Stomach (tissue), 9 donors: ENCODE results near the gene TNRC6B. TPM values are rescaled to one million over a fixed set of nuclear protein-coding genes. Genes with fewer than 3 reads are reported as not detected.
"Not testable (repeated sequence)": the region's sequence is repeated elsewhere in the genome, so short reads cannot be mapped to it uniquely, and the experiment has no call there.

Experiments used
- DNase-seq, 2 donors: peaks; one replicate each; pipeline versions ENCODE4 v3.0.0 to v3.0.0-alpha.2; 2013 to 2019
- H3K27ac ChIP-seq, 5 donors: fragments of 200-600 bp in 4 of 5; sonication (generic) in 4 of 5; one replicate each; pipeline ENCODE4 v1.5.1; 2013 to 2019; ENCODE audit warnings: mild to moderate bottlenecking in 1 of 5, moderate library complexity in 1 of 5
- H3K27me3 ChIP-seq, 3 donors: fragments of 200-600 bp; sonication (generic); one replicate each; pipeline ENCODE4 v1.5.1; 2017 to 2019; ENCODE audit warnings: mixed run types in 1 of 3
- H3K36me3 ChIP-seq, 4 donors: fragments of 200-600 bp; sonication (generic); 1 replicate in 3 of 4; 2 replicates in 1 of 4; pipeline ENCODE4 v1.5.1; 2016 to 2019
- H3K4me1 ChIP-seq, 4 donors: fragments of 200-600 bp; sonication (generic); one replicate each; pipeline ENCODE4 v1.5.1; 2016 to 2019
- H3K4me3 ChIP-seq, 4 donors: fragments of 200-600 bp; sonication (generic) in 3 of 4; one replicate each; pipeline ENCODE4 v1.5.1; 2016 to 2019; ENCODE audit warnings: mild to moderate bottlenecking in 1 of 4
- H3K9me3 ChIP-seq, 4 donors: fragments of 200-600 bp; sonication (generic); one replicate each; pipeline ENCODE4 v1.5.1; 2016 to 2019
- EP300 ChIP-seq: sonication (generic); formaldehyde crosslinking; IDR thresholded peaks from one replicate; pipeline ENCODE4 v1.6.1; 2017; ENCODE audit warnings: antibody characterized with exemption
- POLR2A ChIP-seq, 4 donors: fragments of 450-650 bp; IDR thresholded peaks; one replicate each; pipeline ENCODE4 v1.6.1; 2016; ENCODE audit warnings: antibody characterized with exemption in 4 of 4, control low read depth in 2 of 4, mild to moderate bottlenecking in 1 of 4, moderate library complexity in 1 of 4
- POLR2AphosphoS5 ChIP-seq, 3 donors: sonication (generic); formaldehyde crosslinking; IDR thresholded peaks; one replicate each; pipeline ENCODE4 v1.6.1; 2016; ENCODE audit warnings: antibody characterized with exemption in 3 of 3
- WGBS, 5 donors: extraction: QIAGEN DNeasy Blood & Tissue Kit in 3 of 5; methylation state at CpG; one replicate each; pipeline versions ENCODE4 v1.1.5 to v1.1.7; 2013 to 2018; 5-methylcytosine and 5-hydroxymethylcytosine counted together
- intact Hi-C: fragments of 100-400 bp; cut with DNase I; formaldehyde crosslinking; loops from one replicate; pipeline ENCODE4 v1.15.1; 2023; ENCODE audit warnings: low total_unique reads
- polyA plus RNA-seq, 3 donors: library from polyadenylated mRNA; stranded (reverse); fragments of 200-250 nt; gene quantifications; one replicate each; pipeline ENCODE4 v1.2.3, GENCODE V29; 2013
- total RNA-seq, 5 donors: library from RNA; depleted of rRNA; stranded (reverse); fragments of >200 nt; gene quantifications; one replicate each; pipeline versions ENCODE4 v1.1.0 to v1.2.3, GENCODE V29; 2014 to 2016
- TF ChIP-seq, protein P1 (sequence below), 7 experiments: fragments of 450-650 bp in 4 of 7; fragments of 200-600 bp in 3 of 7; sonication (generic) in 3 of 7; IDR thresholded peaks; one replicate each; pipeline ENCODE4 v1.5.1; 2016 to 2019; ENCODE audit warnings: antibody characterized with exemption in 7 of 7, control low read depth in 2 of 7, mild to moderate bottlenecking in 1 of 7
- donor health status: healthy with polysubstance abuse.
- donor health status: Bipolar disorder and iron deficiency.
- donor health status: healthy.

TNRC6B gene
- total and polyA plus RNA-seq, 8 donors: 0.88 to 316 (median 18.0) TPM

GRCh38 chr22:40218152-40218551, 40.4 kb downstream of the TNRC6B start:
- Histone ChIP-seq H3K4me1 (peaks cover 46 to 98% (median 77%) of the 10 kb centered on the region in 4 donors), H3K27me3 (no peaks in the 10 kb centered on the region), H3K27ac (peak overlapping the region in 3 of 5 donors; percentile 49 to 73 (median 55)), H3K36me3 (no peaks in the 10 kb centered on the region), H3K4me3 (no peak overlapping the region), H3K9me3 (no peaks in the 10 kb centered on the region)
- intact Hi-C loops: no loop called here
- 65 to 83% (median 69%) methylated on average over 4 of the region's 4 CpGs for WGBS, 5 donors
- TF ChIP-seq POLR2AphosphoS5 (IDR thresholded peaks at IDR 0.05) (no peak), POLR2A (IDR thresholded peaks at IDR 0.05) (no peak), EP300 (no peak)
- TF ChIP-seq, protein P1, sequence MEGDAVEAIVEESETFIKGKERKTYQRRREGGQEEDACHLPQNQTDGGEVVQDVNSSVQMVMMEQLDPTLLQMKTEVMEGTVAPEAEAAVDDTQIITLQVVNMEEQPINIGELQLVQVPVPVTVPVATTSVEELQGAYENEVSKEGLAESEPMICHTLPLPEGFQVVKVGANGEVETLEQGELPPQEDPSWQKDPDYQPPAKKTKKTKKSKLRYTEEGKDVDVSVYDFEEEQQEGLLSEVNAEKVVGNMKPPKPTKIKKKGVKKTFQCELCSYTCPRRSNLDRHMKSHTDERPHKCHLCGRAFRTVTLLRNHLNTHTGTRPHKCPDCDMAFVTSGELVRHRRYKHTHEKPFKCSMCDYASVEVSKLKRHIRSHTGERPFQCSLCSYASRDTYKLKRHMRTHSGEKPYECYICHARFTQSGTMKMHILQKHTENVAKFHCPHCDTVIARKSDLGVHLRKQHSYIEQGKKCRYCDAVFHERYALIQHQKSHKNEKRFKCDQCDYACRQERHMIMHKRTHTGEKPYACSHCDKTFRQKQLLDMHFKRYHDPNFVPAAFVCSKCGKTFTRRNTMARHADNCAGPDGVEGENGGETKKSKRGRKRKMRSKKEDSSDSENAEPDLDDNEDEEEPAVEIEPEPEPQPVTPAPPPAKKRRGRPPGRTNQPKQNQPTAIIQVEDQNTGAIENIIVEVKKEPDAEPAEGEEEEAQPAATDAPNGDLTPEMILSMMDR (IDR thresholded peaks at IDR 0.05): no peak
- DNase-seq: no peak

GRCh38 chr22:40218723-40219294, 41.1 kb downstream of the TNRC6B start:
- peak overlapping the region in 3 of 5 donors; percentile 49 to 73 (median 55) for H3K27ac ChIP-seq
- no peak overlapping the region for H3K4me3 ChIP-seq
- DNase-seq: peak in 1 of 2 donors; percentile 61
- TF ChIP-seq POLR2AphosphoS5 (IDR thresholded peaks at IDR 0.05) (peak in 1 of 3 donors; percentile 72), POLR2A (IDR thresholded peaks at IDR 0.05) (no peak)
- 63 to 70% (median 67%) methylated on average over 6 of the region's 6 CpGs for WGBS, 5 donors
- H3K9me3 ChIP-seq: no peaks in the 10 kb centered on the region
- H3K4me1 ChIP-seq: peaks cover 39 to 98% (median 73%) of the 10 kb centered on the region in 4 donors
- H3K27me3 ChIP-seq: no peaks in the 10 kb centered on the region
- H3K36me3 ChIP-seq: no peaks in the 10 kb centered on the region
- intact Hi-C loops: no loop called here

GRCh38 chr22:40220316-40221054, 42.8 kb downstream of the TNRC6B start:
- WGBS, 5 donors: 16 to 34% (median 20%) methylated on average over 8 of the region's 8 CpGs
- intact Hi-C loops: no loop called here

DNA sequence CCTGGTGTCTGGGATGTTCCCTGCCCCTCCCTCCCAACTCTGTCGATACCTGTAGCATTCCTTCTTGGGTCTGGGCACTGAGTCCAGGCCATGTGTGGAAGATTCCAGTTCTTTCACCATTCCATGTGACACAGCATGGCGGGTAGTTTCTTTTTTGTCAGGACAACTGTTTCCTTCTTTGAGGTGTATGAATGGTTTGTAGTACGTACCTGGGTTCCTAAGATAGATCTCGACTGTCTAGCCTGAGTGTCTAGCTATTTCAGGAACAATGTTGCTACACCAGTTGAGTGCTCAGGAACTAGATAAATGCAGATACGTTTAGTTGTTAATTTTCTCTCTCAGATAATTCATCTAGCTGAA, 43.3 kb downstream of the TNRC6B start:
- H3K27ac ChIP-seq: peak overlapping the region; percentile 28 to 73 (median 55)
- no peaks in the 10 kb centered on the region for H3K27me3 ChIP-seq
- intact Hi-C loops: no loop called here
- H3K4me1 ChIP-seq: peaks cover 43 to 97% (median 68%) of the 10 kb centered on the region in 4 donors
- H3K4me3 ChIP-seq: no peak overlapping the region
- DNase-seq: no peak
- TF ChIP-seq, protein P1 (IDR thresholded peaks at IDR 0.05): no peak
- TF ChIP-seq EP300 (no peak), POLR2A (IDR thresholded peaks at IDR 0.05) (no peak), POLR2AphosphoS5 (IDR thresholded peaks at IDR 0.05) (no peak)
- H3K36me3 ChIP-seq: no peaks in the 10 kb centered on the region
- 50 to 67% (median 59%) methylated on average over 5 of the region's 5 CpGs for WGBS, 5 donors
- H3K9me3 ChIP-seq: no peaks in the 10 kb centered on the region

More at GRCh38 chr22:40220316-40221054, 42.8 kb downstream of the TNRC6B start:
- no peak overlapping the region for H3K4me3 ChIP-seq
- DNase-seq: peak in 1 of 2 donors; percentile 78
- H3K4me1 ChIP-seq: peaks cover 43 to 97% (median 71%) of the 10 kb centered on the region in 4 donors
- no peak for TF ChIP-seq EP300
- TF ChIP-seq POLR2A (IDR thresholded peaks at IDR 0.05): no peak
- TF ChIP-seq, protein P1 (IDR thresholded peaks at IDR 0.05): no peak
- no peak for TF ChIP-seq POLR2AphosphoS5 (IDR thresholded peaks at IDR 0.05)
- no peaks in the 10 kb centered on the region for H3K9me3 ChIP-seq
- H3K27ac ChIP-seq: peak overlapping the region; percentile 28 to 73 (median 55)
- no peaks in the 10 kb centered on the region for H3K36me3 ChIP-seq
- H3K27me3 ChIP-seq: no peaks in the 10 kb centered on the region

GRCh38 chr22:40222979-40223378, 45.3 kb downstream of the TNRC6B start:
- H3K27ac ChIP-seq, H3K27me3 ChIP-seq, H3K36me3 ChIP-seq, H3K4me3 ChIP-seq, H3K9me3 ChIP-seq, intact Hi-C loops, DNase-seq: not testable (repeated sequence)
- WGBS, 5 donors: 84 to 94% (median 93%) methylated on average over 8 of the region's 8 CpGs
- peaks cover 39 to 96% (median 70%) of the 10 kb centered on the region in 4 donors for H3K4me1 ChIP-seq
